K562 (cell line): Measurements from ENCODE around the gene MTMR4. TPM values are rescaled to one million over a fixed set of nuclear protein-coding genes. Genes with fewer than 3 reads are reported as not detected.

ENCODE experiments used
- ATAC-seq: fragments of 200-7000 bp; cut with Tn5 transposase; 3 replicates; pipeline ENCODE4 v1.9.1; 2020; ENCODE audit warnings: moderate library complexity
- BruUV-seq: library from RNA; stranded (reverse); fragments of 400-500 nt; replicated peaks from 2 replicates; lab custom pipeline; 2021; lab: Mats Ljungman, UMichigan
- CTCF ChIA-PET: fragments of 300-600 bp; formaldehyde crosslinking; extraction: SDS; loops from one replicate; lab custom pipeline; 2021; ENCODE audit warnings: low intra/inter-chr PET ratio; lab: Yijun Ruan, JAX
- POLR2A ChIA-PET: fragments of 300-600, 350-650 bp; sonication (Branson Sonifier 250); formaldehyde crosslinking; extraction: SDS; loops from one replicate; lab custom pipeline; 2021; ENCODE audit warnings: antibody characterized with exemption, inconsistent platforms; lab: Yijun Ruan, JAX
- DNase-seq, 4 experiments: peaks; one replicate each; pipeline versions ENCODE4 v3.0.0 to v3.0.0-alpha.2; 2011 to 2018; ENCODE audit warnings: low spot score in 3 of 4, mixed read lengths in 3 of 4; ENCODE audit errors: extremely low read depth in 1 of 4
- FAIRE-seq: peaks from 2 replicates; lab custom pipeline; 2011; peaks lifted over from hg19 to GRCh38; lab: Jason Lieb, UNC
- H2AFZ ChIP-seq: 2 replicates; pipeline ENCODE4 v1.6.0; 2011; ENCODE audit warnings: low read depth, low read length, control low read depth, inconsistent platforms
- H3K27ac ChIP-seq: fragments of 200-600 bp; 3 replicates; pipeline ENCODE4 v1.8.0; 2011; ENCODE audit warnings: low read depth, mild to moderate bottlenecking, control low read depth, inconsistent platforms, low read length, moderate library complexity, mixed read lengths; ENCODE audit errors: extremely low read depth
- H3K27me3 ChIP-seq, 2 experiments: fragments of 300-600 bp in 1 of 2; 2 replicates in 1 of 2; 3 replicates in 1 of 2; pipeline versions ENCODE4 v1.6.0 to v1.8.0; 2011; ENCODE audit warnings: inconsistent platforms in 2 of 2, low read length in 2 of 2, mild to moderate bottlenecking in 1 of 2, mixed read lengths in 1 of 2, moderate library complexity in 1 of 2; ENCODE audit not compliant: control insufficient read depth in 2 of 2, insufficient read depth in 2 of 2
- H3K36me3 ChIP-seq: fragments of 300-600 bp; 3 replicates; pipeline ENCODE4 v1.8.0; 2011; ENCODE audit warnings: mild to moderate bottlenecking, low read length, inconsistent platforms; ENCODE audit not compliant: control insufficient read depth, insufficient read depth
- H3K4me1 ChIP-seq, 2 experiments: fragments of 200-600 bp in 1 of 2; replicated peaks in 1 of 2; 2 replicates in 1 of 2; 3 replicates in 1 of 2; pipeline versions ENCODE4 v1.5.1 to v1.8.0; 2011; ENCODE audit warnings: inconsistent platforms in 2 of 2, low read length in 2 of 2, mild to moderate bottlenecking in 1 of 2, mixed read lengths in 1 of 2, moderate library complexity in 1 of 2; ENCODE audit not compliant: control insufficient read depth in 2 of 2, insufficient read depth in 2 of 2
- H3K4me2 ChIP-seq: 2 replicates; pipeline ENCODE4 v1.6.1; 2011; ENCODE audit warnings: low read length, control low read depth, inconsistent platforms, mixed read lengths; ENCODE audit not compliant: insufficient read depth
- H3K4me3 ChIP-seq: fragments of 200-600 bp; sonication (generic), shearing (Covaris generic); 2 replicates; pipeline ENCODE4 v1.5.1; 2016; ENCODE audit warnings: control low read depth, inconsistent platforms
- H3K79me2 ChIP-seq: fragments of 200-600 bp; 3 replicates; pipeline ENCODE4 v1.8.0; 2011; ENCODE audit warnings: low read length, inconsistent platforms; ENCODE audit not compliant: control insufficient read depth, insufficient read depth
- H3K9ac ChIP-seq, 2 experiments: 2 replicates each; pipeline versions ENCODE4 v1.6.0 to v1.6.1; 2011; ENCODE audit warnings: low read depth in 2 of 2, low read length in 2 of 2, control low read depth in 1 of 2, inconsistent platforms in 1 of 2, mild to moderate bottlenecking in 1 of 2, mixed read lengths in 1 of 2; ENCODE audit not compliant: insufficient read depth in 1 of 2
- H3K9me1 ChIP-seq: one replicate; pipeline ENCODE4 v1.6.0; 2011; ENCODE audit warnings: inconsistent platforms, mild to moderate bottlenecking, low read length, moderate library complexity; ENCODE audit not compliant: control insufficient read depth, insufficient read depth
- H3K9me3 ChIP-seq: replicated peaks from 2 replicates; pipeline ENCODE4 v1.5.1; 2011; ENCODE audit warnings: low read depth, low read length, inconsistent platforms; ENCODE audit not compliant: control insufficient read depth, insufficient read depth
- H4K20me1 ChIP-seq: replicated peaks from 2 replicates; pipeline ENCODE4 v1.6.1; 2011; ENCODE audit warnings: low read length, inconsistent platforms, mixed read lengths; ENCODE audit not compliant: control insufficient read depth, insufficient read depth
- CREB3 ChIP-seq: fragments of 450-650 bp; conservative IDR thresholded peaks from 2 replicates; pipeline ENCODE4 v1.6.1; 2016; ENCODE audit warnings: missing genetic modification characterization, low read depth, mild to moderate bottlenecking, missing compliant biosample characterization, moderate library complexity
- SPI1 ChIP-seq: IDR thresholded peaks from 2 replicates; pipeline ENCODE4 v1.6.1; 2011; ENCODE audit warnings: low read depth, low read length, control low read depth, borderline replicate concordance
- ZNF830 ChIP-seq: fragments of 250-450 bp; sonication (Bioruptor Pico); IDR thresholded peaks from 2 replicates; pipeline ENCODE4 v1.5.0; 2021; ENCODE audit warnings: mild to moderate bottlenecking
- WGBS: fragments of 100-300 bp; shearing (Covaris generic); methylation state at CpG from one replicate; pipeline ENCODE4 v1.1.6; 2016; ENCODE audit warnings: low coverage, mixed read lengths; ENCODE audit not compliant: insufficient coverage; ENCODE audit errors: missing lambda C conversion rate; 5-methylcytosine and 5-hydroxymethylcytosine counted together
- in situ Hi-C: fragments of 300-500 bp; cut with MboI; formaldehyde crosslinking; loops from 4 replicates; pipeline ENCODE4 v1.15.0; 2018; ENCODE audit warnings: inconsistent platforms, mixed read lengths
- intact Hi-C: fragments of 100-400 bp; cut with micrococcal nuclease; formaldehyde crosslinking; loops from 2 replicates; pipeline ENCODE4 v1.14.2; 2022
- polyA plus RNA-seq, 8 experiments: library from polyadenylated mRNA; depleted of rRNA in 4 of 8; stranded (reverse) in 5 of 8; unstranded in 3 of 8; fragments of >200 nt; fragmentation: Nextera tagmentation in 2 of 8; fragmentation: Illumina TruSeq in 1 of 8; extraction: Ambion mirVana in 2 of 8; extraction: Trizol in 1 of 8; gene quantifications; 2 replicates each; pipeline versions ENCODE4 v1.2.1 to v1.2.3, GENCODE V29; 2011 to 2014; ENCODE audit warnings: inconsistent platforms in 1 of 8, missing spikeins in 1 of 8
- total RNA-seq, 7 experiments: library from RNA; depleted of rRNA in 6 of 7; stranded (reverse); fragments of >200 nt in 6 of 7; fragmentation: Illumina TruSeq in 2 of 7; extraction: Trizol in 2 of 7; gene quantifications; 2 replicates each; pipeline versions ENCODE4 v1.2.1 to v1.2.3, GENCODE V29; 2011 to 2021; ENCODE audit warnings: low replicate concordance in 1 of 7

MTMR4 gene
- total and polyA plus RNA-seq, 9 of the 15 experiments (the other 6 are each of a cell fraction or from before 2014, with no cell fraction given) = 8.8 to 45.7 (median 28.7) TPM

- TF ChIP-seq CREB3 = no peak
These were observed 7.9 kb downstream of the MTMR4 start (continued) for GRCh38 chr17:58506354-58507080.

DNA sequence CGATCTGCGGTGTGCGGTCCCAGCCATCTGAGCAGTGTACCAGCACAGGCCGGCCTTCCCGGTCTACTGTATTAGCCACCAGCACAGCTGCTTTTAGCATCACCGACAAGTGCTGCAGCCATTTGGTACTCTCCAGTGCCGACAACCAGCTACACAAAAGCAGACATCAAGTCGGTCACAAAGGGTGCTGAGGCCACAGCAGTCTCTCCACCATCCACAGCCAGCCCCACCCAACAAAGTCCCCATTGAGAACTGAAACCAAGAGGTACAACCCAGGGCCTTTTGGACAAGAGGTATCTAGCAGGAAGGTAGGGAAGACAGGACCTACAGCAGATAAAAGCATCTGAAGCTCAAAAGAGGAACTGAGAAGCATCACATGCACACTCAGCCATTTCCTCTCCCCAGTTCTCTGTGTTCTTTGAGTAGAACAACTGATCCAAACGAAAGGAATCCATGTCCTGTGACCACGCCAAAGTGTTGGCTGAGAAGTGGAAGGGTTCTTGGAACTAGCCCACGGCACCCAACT lies 9.5 kb downstream of the MTMR4 start:
- TF ChIP-seq SPI1 (peak; percentile 65), ZNF830 (CRISPR knock-in tag) (no peak)
- peaks cover 90% of the 10 kb centered on the region for H3K36me3 ChIP-seq
- intact Hi-C loops = no loop called here
- POLR2A ChIA-PET = interaction anchor here (0.5 to 5.4 kb wide), 3 partner anchors 10 to 153 kb away, joined by 3 to 26 read pairs (median 11); partner anchors contain the start of genes MTMR4 and SUPT4H1
- no peaks in the 10 kb centered on the region for H3K27me3 ChIP-seq
- no peak overlapping the region for H3K4me3 ChIP-seq
- no peak overlapping the region for H3K27ac ChIP-seq
- H3K79me2 ChIP-seq = no peaks in the 10 kb centered on the region
- CTCF ChIA-PET = no interaction called here
- 85% methylated on average over 10 of the region's 11 CpGs for WGBS
- no peak overlapping the region for H3K9ac ChIP-seq
- no peak overlapping the region for H3K4me2 ChIP-seq
- no peaks in the 10 kb centered on the region for H3K9me3 ChIP-seq
- FAIRE-seq = no peak
- no peak for DNase-seq
- no TSS peak for BruUV-seq
- no peak for ATAC-seq
- H2AFZ ChIP-seq = no peak overlapping the region
- H4K20me1 ChIP-seq = no peaks in the 10 kb centered on the region
- in situ Hi-C loops = no loop called here
- no peaks in the 10 kb centered on the region for H3K9me1 ChIP-seq
- H3K4me1 ChIP-seq = no peaks in the 10 kb centered on the region
